Neural cell (in vitro differentiated cells): ENCODE measurements around the gene NKRF. TPM values are rescaled to one million over a fixed set of nuclear protein-coding genes. Genes with fewer than 3 reads are reported as not detected.
"Not testable (repeated sequence)": the region's sequence is repeated elsewhere in the genome, so short reads cannot be mapped to it uniquely, and the experiment has no call there.

ENCODE experiments used
- H2AFZ ChIP-seq: fragments of 200-600, 300-800 bp; sonication (generic), shearing (Covaris generic); 2 replicates; pipeline ENCODE4 v1.6.0; 2014; ENCODE audit warnings: low read depth, mild to moderate bottlenecking, antibody characterized with exemption, low read length, moderate library complexity
- H3F3A ChIP-seq: fragments of 200-600 bp; shearing (Covaris generic); 2 replicates; pipeline ENCODE4 v1.6.1; 2016; ENCODE audit warnings: mild to moderate bottlenecking, moderate library complexity, mixed read lengths, antibody characterized with exemption, low read length; ENCODE audit not compliant: insufficient read depth, poor library complexity, severe bottlenecking
- H3K27ac ChIP-seq: fragments of 200-600, 300-800 bp; sonication (generic), shearing (Covaris generic); 2 replicates; pipeline ENCODE4 v1.5.1; 2014; ENCODE audit warnings: mild to moderate bottlenecking, low read length, moderate library complexity
- H3K27me3 ChIP-seq: fragments of 300-800, 200-600 bp; sonication (generic), shearing (Covaris generic); 2 replicates; pipeline ENCODE4 v1.6.0; 2014; ENCODE audit warnings: mild to moderate bottlenecking, low read depth, low read length, moderate library complexity; ENCODE audit not compliant: insufficient read depth
- H3K36me3 ChIP-seq: fragments of 300-800, 200-600 bp; sonication (generic), shearing (Covaris generic); 2 replicates; pipeline ENCODE4 v1.5.1; 2014; ENCODE audit warnings: mild to moderate bottlenecking, antibody characterized with exemption, low read length, moderate library complexity; ENCODE audit not compliant: insufficient read depth
- H3K4me2 ChIP-seq: fragments of 300-800, 200-600 bp; sonication (generic), shearing (Covaris generic); 2 replicates; pipeline ENCODE4 v1.6.0; 2014; ENCODE audit warnings: mild to moderate bottlenecking, low read length
- H3K4me3 ChIP-seq: fragments of 300-800, 200-600 bp; sonication (generic), shearing (Covaris generic); 2 replicates; pipeline ENCODE4 v1.5.1; 2014; ENCODE audit warnings: mild to moderate bottlenecking, low read length, moderate library complexity
- H3K79me2 ChIP-seq: fragments of 200-600 bp; shearing (Covaris generic); replicated peaks from 2 replicates; pipeline ENCODE4 v1.6.0; 2014; ENCODE audit warnings: mild to moderate bottlenecking, low read length, moderate library complexity; ENCODE audit not compliant: insufficient read depth
- H3K9ac ChIP-seq: fragments of 300-800, 200-600 bp; sonication (generic), shearing (Covaris generic); 2 replicates; pipeline ENCODE4 v1.6.1; 2016; ENCODE audit warnings: mild to moderate bottlenecking, low read length, mixed read lengths
- H3K9me2 ChIP-seq: fragments of 200-600 bp; shearing (Covaris generic); 2 replicates; pipeline ENCODE4 v1.6.1; 2016; ENCODE audit warnings: mild to moderate bottlenecking, low read length, mixed read lengths; ENCODE audit not compliant: insufficient read depth
- H3K9me3 ChIP-seq: fragments of 200-600, 300-800 bp; sonication (generic), shearing (Covaris generic); 2 replicates; pipeline ENCODE4 v1.6.1; 2016; ENCODE audit warnings: mild to moderate bottlenecking, mixed run types, low read length, moderate library complexity, mixed read lengths
- H4K20me1 ChIP-seq: fragments of 200-600 bp; shearing (Covaris generic); 2 replicates; pipeline ENCODE4 v1.6.1; 2016; ENCODE audit warnings: mild to moderate bottlenecking, mixed run types; ENCODE audit not compliant: insufficient read depth
- EP300 ChIP-seq: fragments of 450-650 bp; conservative IDR thresholded peaks from 2 replicates; pipeline ENCODE4 v1.6.1; 2014; ENCODE audit warnings: antibody characterized with exemption, mild to moderate bottlenecking, moderate library complexity; ENCODE audit not compliant: poor library complexity, severe bottlenecking
- EZH2 ChIP-seq: fragments of 200-600, 300-800 bp; shearing (Covaris generic), sonication (generic); IDR thresholded peaks from 2 replicates; pipeline ENCODE4 v1.6.1; 2014; ENCODE audit warnings: antibody characterized with exemption, low read length, borderline replicate concordance, mild to moderate bottlenecking; ENCODE audit not compliant: insufficient read depth, poor library complexity, severe bottlenecking
- MXI1 ChIP-seq: fragments of 450-650 bp; conservative IDR thresholded peaks from 2 replicates; pipeline ENCODE4 v1.6.1; 2014; ENCODE audit warnings: antibody characterized with exemption, mild to moderate bottlenecking; ENCODE audit not compliant: poor library complexity, severe bottlenecking
- POLR2AphosphoS5 ChIP-seq: IDR thresholded peaks from 2 replicates; pipeline ENCODE4 v1.6.1; 2012
- RAD21 ChIP-seq: fragments of 450-650 bp; conservative IDR thresholded peaks from 2 replicates; pipeline ENCODE4 v1.6.1; 2014; ENCODE audit warnings: antibody characterized with exemption, mild to moderate bottlenecking, moderate library complexity
- SMC3 ChIP-seq: fragments of 450-650 bp; conservative IDR thresholded peaks from 2 replicates; pipeline ENCODE4 v1.6.1; 2014; ENCODE audit warnings: antibody characterized with exemption, mild to moderate bottlenecking, moderate library complexity; ENCODE audit not compliant: poor library complexity
- TAF1 ChIP-seq: IDR thresholded peaks from 2 replicates; pipeline ENCODE4 v1.6.1; 2012; ENCODE audit warnings: low read depth
- polyA plus RNA-seq: library from polyadenylated mRNA; depleted of rRNA; stranded (reverse); fragments of >200 nt; gene quantifications from 2 replicates; pipeline ENCODE4 v1.2.3, GENCODE V29; 2014
- TF ChIP-seq, protein P1 (sequence below): fragments of 450-650 bp; IDR thresholded peaks from 2 replicates; pipeline ENCODE4 v1.5.1; 2014; ENCODE audit warnings: antibody characterized with exemption, mild to moderate bottlenecking, moderate library complexity; ENCODE audit not compliant: poor library complexity, severe bottlenecking
- TF ChIP-seq, protein P2 (sequence below): IDR thresholded peaks from 2 replicates; pipeline ENCODE4 v1.6.1; 2012; ENCODE audit warnings: borderline replicate concordance

Gene NKRF
- polyA plus RNA-seq, 1 donor from 2014 or later, result 27.0 TPM

DNA sequence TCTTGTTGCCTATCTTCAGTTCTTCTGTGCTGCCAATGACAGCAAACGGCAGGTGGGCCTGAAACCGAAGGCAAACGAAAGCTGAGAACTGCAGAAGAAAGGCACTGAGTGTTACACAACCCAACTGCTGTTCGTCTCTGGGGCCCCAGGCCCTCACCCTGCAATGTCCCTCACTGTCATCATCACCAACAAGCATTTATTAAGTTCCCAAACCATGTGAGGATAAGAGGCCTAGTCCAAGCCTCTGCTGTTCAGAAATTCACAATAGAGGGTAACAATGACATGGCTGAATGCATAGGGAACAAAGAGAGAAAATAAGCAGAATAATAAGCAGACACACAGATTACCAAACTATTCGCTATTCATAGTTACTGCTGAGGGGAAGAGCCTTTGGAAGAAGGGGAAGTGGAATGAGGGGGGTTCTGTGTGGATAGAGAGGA lies 34.5 kb upstream of the NKRF start:
- H3K9me2 ChIP-seq, result no peaks in the 10 kb centered on the region
- TF ChIP-seq POLR2AphosphoS5, result no peak
- TF ChIP-seq MXI1, result no peak
- TF ChIP-seq, protein P1, sequence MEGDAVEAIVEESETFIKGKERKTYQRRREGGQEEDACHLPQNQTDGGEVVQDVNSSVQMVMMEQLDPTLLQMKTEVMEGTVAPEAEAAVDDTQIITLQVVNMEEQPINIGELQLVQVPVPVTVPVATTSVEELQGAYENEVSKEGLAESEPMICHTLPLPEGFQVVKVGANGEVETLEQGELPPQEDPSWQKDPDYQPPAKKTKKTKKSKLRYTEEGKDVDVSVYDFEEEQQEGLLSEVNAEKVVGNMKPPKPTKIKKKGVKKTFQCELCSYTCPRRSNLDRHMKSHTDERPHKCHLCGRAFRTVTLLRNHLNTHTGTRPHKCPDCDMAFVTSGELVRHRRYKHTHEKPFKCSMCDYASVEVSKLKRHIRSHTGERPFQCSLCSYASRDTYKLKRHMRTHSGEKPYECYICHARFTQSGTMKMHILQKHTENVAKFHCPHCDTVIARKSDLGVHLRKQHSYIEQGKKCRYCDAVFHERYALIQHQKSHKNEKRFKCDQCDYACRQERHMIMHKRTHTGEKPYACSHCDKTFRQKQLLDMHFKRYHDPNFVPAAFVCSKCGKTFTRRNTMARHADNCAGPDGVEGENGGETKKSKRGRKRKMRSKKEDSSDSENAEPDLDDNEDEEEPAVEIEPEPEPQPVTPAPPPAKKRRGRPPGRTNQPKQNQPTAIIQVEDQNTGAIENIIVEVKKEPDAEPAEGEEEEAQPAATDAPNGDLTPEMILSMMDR, result no peak
- TF ChIP-seq EP300, result no peak
- no peak for TF ChIP-seq EZH2
- TF ChIP-seq, protein P2, sequence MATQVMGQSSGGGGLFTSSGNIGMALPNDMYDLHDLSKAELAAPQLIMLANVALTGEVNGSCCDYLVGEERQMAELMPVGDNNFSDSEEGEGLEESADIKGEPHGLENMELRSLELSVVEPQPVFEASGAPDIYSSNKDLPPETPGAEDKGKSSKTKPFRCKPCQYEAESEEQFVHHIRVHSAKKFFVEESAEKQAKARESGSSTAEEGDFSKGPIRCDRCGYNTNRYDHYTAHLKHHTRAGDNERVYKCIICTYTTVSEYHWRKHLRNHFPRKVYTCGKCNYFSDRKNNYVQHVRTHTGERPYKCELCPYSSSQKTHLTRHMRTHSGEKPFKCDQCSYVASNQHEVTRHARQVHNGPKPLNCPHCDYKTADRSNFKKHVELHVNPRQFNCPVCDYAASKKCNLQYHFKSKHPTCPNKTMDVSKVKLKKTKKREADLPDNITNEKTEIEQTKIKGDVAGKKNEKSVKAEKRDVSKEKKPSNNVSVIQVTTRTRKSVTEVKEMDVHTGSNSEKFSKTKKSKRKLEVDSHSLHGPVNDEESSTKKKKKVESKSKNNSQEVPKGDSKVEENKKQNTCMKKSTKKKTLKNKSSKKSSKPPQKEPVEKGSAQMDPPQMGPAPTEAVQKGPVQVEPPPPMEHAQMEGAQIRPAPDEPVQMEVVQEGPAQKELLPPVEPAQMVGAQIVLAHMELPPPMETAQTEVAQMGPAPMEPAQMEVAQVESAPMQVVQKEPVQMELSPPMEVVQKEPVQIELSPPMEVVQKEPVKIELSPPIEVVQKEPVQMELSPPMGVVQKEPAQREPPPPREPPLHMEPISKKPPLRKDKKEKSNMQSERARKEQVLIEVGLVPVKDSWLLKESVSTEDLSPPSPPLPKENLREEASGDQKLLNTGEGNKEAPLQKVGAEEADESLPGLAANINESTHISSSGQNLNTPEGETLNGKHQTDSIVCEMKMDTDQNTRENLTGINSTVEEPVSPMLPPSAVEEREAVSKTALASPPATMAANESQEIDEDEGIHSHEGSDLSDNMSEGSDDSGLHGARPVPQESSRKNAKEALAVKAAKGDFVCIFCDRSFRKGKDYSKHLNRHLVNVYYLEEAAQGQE, result no peak
- no peak for TF ChIP-seq SMC3
- no peak for TF ChIP-seq TAF1
- no peak for TF ChIP-seq RAD21
- no peak overlapping the region for H3K4me2 ChIP-seq
- no peaks in the 10 kb centered on the region for H3F3A ChIP-seq
- no peak overlapping the region for H3K27ac ChIP-seq
- H3K4me3 ChIP-seq, result no peak overlapping the region
- H2AFZ ChIP-seq, result no peak overlapping the region
- H3K36me3 ChIP-seq, result no peaks in the 10 kb centered on the region
- H3K27me3 ChIP-seq, result no peaks in the 10 kb centered on the region
- no peaks in the 10 kb centered on the region for H3K79me2 ChIP-seq
- H3K9ac ChIP-seq, result no peak overlapping the region
- H4K20me1 ChIP-seq, result no peaks in the 10 kb centered on the region
- H3K9me3 ChIP-seq, result no peaks in the 10 kb centered on the region

DNA sequence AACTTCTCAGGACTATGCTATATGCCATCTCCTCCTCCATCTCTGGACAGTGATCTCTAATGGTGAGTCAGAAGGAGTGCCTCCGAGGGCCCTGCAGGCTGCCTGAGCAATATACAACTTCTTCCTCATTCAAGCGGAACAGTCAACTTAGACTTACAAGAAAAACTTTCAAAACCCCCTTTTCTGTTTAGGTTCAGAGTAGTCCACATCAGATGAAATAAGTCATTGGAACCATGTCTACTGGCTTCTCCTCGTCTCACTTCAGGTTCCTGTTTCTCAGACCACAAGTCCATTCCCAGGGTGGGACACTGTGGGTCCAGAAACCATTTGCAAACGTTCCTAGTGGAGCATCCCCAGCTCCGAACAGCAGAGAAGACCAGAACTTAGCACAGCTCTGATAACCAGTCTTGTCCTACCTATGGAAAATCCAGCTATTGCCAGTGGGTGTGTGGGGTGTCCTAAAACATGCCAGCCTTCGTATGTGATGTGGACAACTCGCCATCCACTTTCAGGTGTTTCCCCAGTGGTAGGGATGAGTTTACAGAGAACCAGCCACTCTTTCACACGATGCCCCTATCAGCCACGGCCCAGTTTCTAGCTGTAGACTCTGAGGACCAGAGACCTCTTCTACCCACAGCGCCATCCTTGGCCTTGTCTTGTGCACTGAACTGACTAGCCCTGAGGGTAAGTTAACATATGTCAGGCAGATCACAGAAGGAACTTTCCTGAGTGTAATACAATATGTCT lies 32.7 kb upstream of the NKRF start:
- no peak overlapping the region for H3K9ac ChIP-seq
- H3K27me3 ChIP-seq, result no peaks in the 10 kb centered on the region
- H3K27ac ChIP-seq, result no peak overlapping the region
- no peaks in the 10 kb centered on the region for H4K20me1 ChIP-seq
- no peaks in the 10 kb centered on the region for H3K9me2 ChIP-seq
- no peak overlapping the region for H3K4me3 ChIP-seq
- TF ChIP-seq EZH2, result no peak
- TF ChIP-seq TAF1, result no peak
- no peak for TF ChIP-seq POLR2AphosphoS5
- TF ChIP-seq SMC3, result no peak
- no peak for TF ChIP-seq EP300
- TF ChIP-seq, protein P1, result no peak
- TF ChIP-seq MXI1, result no peak
- TF ChIP-seq RAD21, result no peak
- TF ChIP-seq, protein P2, result no peak
- H3F3A ChIP-seq, result no peaks in the 10 kb centered on the region
- H2AFZ ChIP-seq, result no peak overlapping the region
- H3K4me2 ChIP-seq, result no peak overlapping the region
- no peaks in the 10 kb centered on the region for H3K9me3 ChIP-seq
- no peaks in the 10 kb centered on the region for H3K79me2 ChIP-seq
- no peaks in the 10 kb centered on the region for H3K36me3 ChIP-seq

DNA sequence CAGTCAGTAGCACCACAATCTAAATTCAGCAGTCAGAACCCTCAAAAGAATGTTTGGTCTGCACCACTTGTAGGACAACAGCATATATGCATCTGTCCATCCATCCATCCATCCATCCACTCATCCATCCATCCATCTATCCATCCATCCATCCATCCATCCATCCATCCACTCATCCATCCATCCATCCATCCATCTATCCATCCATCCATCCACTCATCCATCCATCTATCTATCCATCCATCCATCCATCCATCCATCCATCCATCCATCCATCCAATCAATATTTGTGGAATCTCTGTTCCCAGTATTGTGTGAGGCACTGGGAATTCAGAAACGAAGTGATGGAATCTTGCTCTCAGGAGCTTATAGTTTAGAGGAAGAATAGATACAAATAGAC lies 31.2 kb upstream of the NKRF start:
- H3K36me3 ChIP-seq, H3K27me3 ChIP-seq, H3K9ac ChIP-seq, H2AFZ ChIP-seq, H3K4me2 ChIP-seq, H3K9me2 ChIP-seq, H3F3A ChIP-seq, H3K4me3 ChIP-seq, H3K79me2 ChIP-seq, H3K27ac ChIP-seq, H4K20me1 ChIP-seq, H3K9me3 ChIP-seq: not testable (repeated sequence)
